ENCODE results near the gene ALAS1.

ALAS1 gene

DNA sequence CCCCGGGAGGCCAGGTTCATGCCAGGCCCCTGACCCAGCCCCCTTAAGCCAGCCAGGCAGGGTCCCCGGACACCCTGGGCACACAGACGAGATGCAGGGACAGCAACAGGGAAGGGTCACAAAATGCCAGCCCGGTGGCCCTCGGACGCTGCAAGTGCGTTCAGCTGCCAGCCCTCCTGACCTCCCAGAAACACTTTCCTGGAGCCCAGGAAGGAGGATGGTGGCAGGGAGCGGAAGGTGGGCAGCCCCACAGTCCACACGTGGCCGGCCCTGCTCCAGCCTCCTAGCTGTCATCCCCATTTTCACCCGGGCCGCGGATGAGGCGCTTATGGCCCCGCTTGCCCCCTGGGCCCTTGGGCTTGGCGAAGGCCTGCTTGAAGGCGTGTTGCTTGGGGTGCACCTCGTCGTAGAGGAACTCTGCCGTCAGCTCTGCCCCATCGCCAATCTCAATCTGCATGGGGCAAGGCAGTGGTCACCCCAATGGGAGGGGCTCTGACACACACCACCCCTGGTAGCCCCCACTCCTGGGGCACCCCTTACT, 30.9 kb downstream of the ALAS1 start:
- TF ChIP-seq, protein P1, sequence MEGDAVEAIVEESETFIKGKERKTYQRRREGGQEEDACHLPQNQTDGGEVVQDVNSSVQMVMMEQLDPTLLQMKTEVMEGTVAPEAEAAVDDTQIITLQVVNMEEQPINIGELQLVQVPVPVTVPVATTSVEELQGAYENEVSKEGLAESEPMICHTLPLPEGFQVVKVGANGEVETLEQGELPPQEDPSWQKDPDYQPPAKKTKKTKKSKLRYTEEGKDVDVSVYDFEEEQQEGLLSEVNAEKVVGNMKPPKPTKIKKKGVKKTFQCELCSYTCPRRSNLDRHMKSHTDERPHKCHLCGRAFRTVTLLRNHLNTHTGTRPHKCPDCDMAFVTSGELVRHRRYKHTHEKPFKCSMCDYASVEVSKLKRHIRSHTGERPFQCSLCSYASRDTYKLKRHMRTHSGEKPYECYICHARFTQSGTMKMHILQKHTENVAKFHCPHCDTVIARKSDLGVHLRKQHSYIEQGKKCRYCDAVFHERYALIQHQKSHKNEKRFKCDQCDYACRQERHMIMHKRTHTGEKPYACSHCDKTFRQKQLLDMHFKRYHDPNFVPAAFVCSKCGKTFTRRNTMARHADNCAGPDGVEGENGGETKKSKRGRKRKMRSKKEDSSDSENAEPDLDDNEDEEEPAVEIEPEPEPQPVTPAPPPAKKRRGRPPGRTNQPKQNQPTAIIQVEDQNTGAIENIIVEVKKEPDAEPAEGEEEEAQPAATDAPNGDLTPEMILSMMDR (IDR thresholded peaks at IDR 0.05; ENCODE audit: low read depth, low read length), result no peak
- no peak for DNase-seq (ENCODE audit: extremely low read depth, low read depth)

DNA sequence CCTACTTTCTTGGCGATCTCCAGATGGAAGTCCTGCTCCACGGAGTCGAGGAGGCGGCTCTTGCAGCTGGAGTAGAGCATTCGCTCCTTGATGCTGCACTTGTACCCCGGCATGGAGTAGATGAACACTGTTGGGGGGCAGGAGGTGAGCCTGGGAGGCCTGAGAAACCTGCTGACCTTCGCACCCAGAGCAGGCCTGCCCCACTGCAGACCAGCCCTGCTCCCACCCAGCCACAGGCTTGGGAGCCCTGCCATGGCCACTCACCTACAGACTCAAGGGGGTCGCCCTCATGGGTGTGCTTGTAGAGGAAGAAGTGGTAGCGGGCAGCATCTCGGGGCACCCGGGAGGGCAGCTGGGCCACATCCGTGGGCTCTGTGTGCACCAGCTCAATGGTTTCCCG, 31.7 kb downstream of the ALAS1 start:
- DNase-seq (ENCODE audit: extremely low read depth, low read depth), result no peak
- TF ChIP-seq, protein P1 (IDR thresholded peaks at IDR 0.05; ENCODE audit: low read depth, low read length), result no peak

DNA sequence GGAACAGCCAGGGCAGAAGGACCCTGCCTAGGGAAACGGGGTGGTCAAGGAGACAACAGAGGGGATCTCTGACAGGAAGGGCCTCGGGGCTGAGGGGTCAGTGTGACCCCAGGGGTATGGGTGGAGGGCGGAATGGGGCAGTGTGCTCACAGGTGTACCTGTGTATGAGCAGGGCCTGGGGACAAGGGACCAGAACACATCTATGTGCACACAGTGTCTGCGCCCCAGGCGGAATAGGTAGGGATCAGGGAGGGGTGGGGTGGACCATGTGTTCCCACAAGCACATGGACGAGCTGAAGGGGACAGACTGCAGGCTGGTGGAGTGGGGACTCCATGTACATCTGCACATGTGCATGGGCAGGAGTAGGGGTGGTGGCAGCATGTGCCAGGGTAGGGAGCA, 32.5 kb downstream of the ALAS1 start:
- DNase-seq (ENCODE audit: extremely low read depth, low read depth), result no peak
- TF ChIP-seq, protein P1 (IDR thresholded peaks at IDR 0.05; ENCODE audit: low read depth, low read length), result no peak

DNA sequence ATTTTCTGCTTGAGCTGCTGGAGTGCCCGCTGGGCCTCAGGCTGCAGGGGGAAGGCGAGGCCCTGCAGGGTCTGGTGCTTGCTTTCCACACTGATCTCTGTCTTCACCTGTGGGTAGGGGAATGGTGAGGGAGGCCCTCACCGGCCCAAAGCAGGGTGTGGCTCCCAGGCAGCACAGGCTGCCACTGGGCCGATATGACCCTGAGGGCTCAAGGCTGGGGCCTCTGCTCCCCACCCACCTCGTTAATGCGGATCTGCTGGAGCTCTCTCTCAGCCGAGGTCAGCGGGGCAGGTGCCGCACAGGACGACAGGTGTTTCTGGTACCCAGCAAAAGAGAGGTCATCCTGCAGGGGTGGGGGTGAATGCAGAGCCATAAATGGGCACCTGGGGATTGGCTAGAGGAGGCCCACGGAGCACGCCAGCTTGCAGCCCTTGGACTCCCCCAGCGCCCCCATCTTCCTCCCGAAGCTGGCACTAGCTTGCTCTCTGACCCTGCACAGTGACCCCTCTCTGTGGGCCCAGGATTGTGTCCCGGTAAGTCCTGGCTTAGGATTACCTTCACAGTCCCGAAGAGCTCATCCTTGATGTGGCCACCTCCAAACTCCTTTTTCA, 33.0 kb downstream of the ALAS1 start:
- DNase-seq (ENCODE audit: extremely low read depth, low read depth), result no peak
- TF ChIP-seq, protein P1 (IDR thresholded peaks at IDR 0.05; ENCODE audit: low read depth, low read length), result no peak

DNA sequence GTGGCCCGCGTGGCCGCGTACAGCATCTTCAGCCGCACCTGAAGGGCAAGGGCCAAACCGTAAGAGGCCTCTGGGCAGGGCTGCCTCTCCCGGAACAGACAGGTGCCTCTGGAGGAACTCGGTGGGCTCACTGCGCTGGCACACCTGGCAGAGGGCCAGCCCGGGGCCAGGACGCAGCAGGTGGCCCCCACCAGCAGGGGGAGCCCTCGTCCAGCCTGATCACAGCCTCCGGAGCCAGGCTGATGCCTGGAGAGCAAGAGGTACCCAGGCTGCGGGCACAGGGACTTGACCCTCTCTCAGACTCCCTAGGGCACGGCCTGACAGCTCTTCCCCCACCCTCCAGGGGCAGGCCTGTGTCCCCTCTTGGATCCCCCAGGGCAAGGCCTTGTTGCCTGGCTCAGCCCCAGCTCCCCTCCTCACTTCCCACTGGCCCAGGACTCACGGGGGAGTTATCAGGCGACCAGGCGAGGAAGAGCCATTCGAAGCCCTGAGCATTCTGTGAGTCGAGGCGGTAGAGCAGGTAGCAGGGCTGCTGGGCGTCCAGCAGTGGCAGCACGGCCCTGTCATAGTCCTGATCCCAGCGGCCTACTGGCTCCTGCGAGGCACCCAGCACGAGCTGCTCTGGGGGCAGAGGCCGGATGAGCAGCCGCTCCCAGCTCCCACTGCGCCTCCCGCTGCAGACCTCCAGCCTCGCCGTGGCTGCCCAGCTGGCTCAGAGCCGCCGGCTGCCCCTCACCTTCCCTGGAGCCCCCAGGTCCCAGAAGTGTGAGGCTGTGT, 33.7 kb downstream of the ALAS1 start:
- no peak for DNase-seq (ENCODE audit: extremely low read depth, low read depth)
- TF ChIP-seq, protein P1 (IDR thresholded peaks at IDR 0.05; ENCODE audit: low read depth, low read length), result peak; percentile 83

DNA sequence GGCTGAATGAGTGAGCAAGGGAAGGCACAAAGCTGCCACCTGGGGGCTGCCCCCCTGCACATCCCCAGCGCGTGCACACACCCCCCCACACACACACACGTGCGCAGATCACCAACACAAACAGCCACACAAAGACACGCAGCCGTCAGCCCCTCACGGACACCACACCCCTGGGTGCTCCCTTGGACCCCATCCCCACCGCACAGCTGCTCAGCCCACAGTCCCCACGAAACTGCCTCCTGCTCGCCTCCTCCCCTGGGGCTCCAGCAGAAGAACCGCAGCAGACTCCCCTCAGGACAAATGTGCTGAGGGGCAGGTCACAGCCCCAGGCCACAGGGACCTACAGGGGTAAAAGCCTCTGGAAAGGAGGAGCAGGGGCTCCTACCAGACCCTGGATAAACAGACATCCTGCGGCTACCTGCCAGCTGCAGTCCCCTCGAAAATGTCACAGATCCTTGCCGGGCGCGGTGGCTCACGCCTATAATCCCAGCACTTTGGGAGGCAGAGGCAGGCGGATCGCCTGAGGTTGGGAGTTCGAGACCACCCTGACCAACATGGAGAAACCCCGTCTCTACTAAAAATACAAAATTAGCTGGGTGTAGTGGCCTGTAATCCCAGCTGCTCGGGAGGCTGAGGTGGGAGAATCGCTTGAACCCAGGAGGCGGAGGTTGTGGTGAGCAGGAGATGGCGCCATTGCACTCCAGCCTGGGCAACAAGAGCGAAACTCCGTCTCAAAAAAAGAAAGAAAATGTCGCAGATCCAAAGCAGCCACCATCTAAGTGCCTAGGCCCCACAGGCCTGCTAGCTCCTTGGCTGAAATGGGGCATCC, 34.5 kb downstream of the ALAS1 start:
- TF ChIP-seq, protein P1 (IDR thresholded peaks at IDR 0.05; ENCODE audit: low read depth, low read length), result no peak
- DNase-seq (ENCODE audit: extremely low read depth, low read depth), result no peak

All from AG09319 (cell line).